Measurements from ENCODE around the gene TNNC1. TPM values are rescaled to one million over a fixed set of nuclear protein-coding genes. Genes with fewer than 3 reads are reported as not detected.

The TNNC1 gene
- total and polyA plus RNA-seq, 10 donors, result 0.74 to 5.8 (median 1.9) TPM

DNA sequence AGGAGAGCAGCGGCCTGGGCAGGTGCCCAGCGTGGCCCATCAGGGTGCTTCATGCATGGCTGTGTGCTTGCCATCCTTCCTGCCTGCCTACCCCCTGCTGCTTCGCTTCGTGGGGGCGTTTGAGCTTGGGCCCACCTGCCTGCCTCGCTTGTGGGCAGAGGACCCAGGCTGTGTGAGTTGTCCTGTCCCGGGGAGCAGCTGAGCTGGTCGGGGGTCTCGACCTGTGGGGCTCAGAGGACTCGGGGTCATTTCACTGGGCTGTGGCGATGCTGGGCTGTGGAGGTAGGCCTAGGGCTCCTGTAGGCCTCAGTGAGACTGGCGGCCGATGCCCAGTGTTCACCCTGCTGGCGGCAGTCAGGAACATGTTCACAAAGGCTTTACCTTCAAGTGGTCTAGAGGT, 29.2 kb upstream of the TNNC1 start:
- Histone ChIP-seq H3K27me3 (replicated peaks in 1 of 7) (no peaks in the 10 kb centered on the region), H3K4me1 (peaks cover 0 to 41% (median 12%) of the 10 kb centered on the region in 6 donors), H3K27ac (no peak overlapping the region), H3K36me3 (peaks cover 0 to 99% (median 81%) of the 10 kb centered on the region in 6 donors), H3K4me3 (no peak overlapping the region), H3K9me3 (no peaks in the 10 kb centered on the region)
- DNase-seq, result no peak
- WGBS, 5 donors, result 84 to 99% (median 90%) methylated on average over 7 to 14 of the region's 14 CpGs
- no peak for TF ChIP-seq POLR2A (IDR thresholded peaks at IDR 0.05)
- peak in 1 of 3 donors; percentile 46 for TF ChIP-seq POLR2AphosphoS5 (IDR thresholded peaks at IDR 0.05)
- no peak for TF ChIP-seq CTCF (IDR thresholded peaks at IDR 0.05 in 8 of 11, conservative IDR thresholded peaks at IDR 0.05 in 3 of 11)
- intact Hi-C loops (cut with DNase I; ENCODE audit: low total_unique reads), result no loop called here

DNA sequence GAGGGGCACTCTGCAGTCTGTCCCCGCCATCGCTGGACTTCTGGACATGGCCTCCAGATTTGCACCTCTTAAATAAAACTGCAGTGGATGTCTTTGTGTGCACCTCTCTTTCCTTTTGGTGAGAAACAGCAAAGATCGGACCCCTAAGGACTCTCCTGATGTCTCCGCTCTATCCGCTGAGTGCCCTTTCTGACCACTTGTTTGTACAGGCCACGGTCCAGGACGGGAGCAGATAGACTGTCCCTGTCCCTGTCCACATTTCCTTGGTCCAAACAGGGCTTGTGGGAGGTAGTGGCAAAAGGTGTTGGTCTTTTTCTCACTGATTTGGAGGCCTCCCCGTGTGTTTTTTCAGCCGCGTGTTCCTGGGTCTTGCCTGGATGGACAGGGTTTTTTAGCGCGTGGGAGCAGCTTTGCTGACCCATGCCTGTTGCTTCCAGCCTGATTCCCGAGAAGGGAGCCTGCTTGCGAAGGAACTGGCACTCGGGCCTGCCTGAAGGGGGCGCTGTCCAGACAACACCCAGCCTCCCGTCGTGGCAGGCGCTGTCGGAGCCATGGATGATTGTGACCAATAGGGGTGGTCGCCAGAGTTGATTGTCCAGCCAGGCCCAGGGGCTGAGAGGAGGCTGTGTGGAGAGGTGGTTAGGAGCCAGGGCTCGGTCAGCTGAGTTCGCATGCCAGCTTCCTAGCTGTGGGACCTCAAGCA, 28.1 kb upstream of the TNNC1 start:
- no peak overlapping the region for H3K27ac ChIP-seq
- WGBS, 5 donors, result 90 to 95% (median 93%) methylated on average over 23 of the region's 23 CpGs
- H3K27me3 ChIP-seq (replicated peaks in 1 of 7), result no peaks in the 10 kb centered on the region
- TF ChIP-seq POLR2AphosphoS5 (IDR thresholded peaks at IDR 0.05), result peak in 2 of 3 donors; percentile 8 to 25
- TF ChIP-seq POLR2A (IDR thresholded peaks at IDR 0.05), result no peak
- peak in 3 of 11 experiments; percentile 21 to 41 (median 32) for TF ChIP-seq CTCF (IDR thresholded peaks at IDR 0.05 in 8 of 11, conservative IDR thresholded peaks at IDR 0.05 in 3 of 11)
- intact Hi-C loops (cut with DNase I; ENCODE audit: low total_unique reads), result no loop called here
- DNase-seq, result no peak
- no peaks in the 10 kb centered on the region for H3K9me3 ChIP-seq
- peaks cover 0 to 99% (median 81%) of the 10 kb centered on the region in 6 donors for H3K36me3 ChIP-seq
- H3K4me1 ChIP-seq, result peaks cover 0 to 40% (median 12%) of the 10 kb centered on the region in 6 donors
- H3K4me3 ChIP-seq, result no peak overlapping the region

DNA sequence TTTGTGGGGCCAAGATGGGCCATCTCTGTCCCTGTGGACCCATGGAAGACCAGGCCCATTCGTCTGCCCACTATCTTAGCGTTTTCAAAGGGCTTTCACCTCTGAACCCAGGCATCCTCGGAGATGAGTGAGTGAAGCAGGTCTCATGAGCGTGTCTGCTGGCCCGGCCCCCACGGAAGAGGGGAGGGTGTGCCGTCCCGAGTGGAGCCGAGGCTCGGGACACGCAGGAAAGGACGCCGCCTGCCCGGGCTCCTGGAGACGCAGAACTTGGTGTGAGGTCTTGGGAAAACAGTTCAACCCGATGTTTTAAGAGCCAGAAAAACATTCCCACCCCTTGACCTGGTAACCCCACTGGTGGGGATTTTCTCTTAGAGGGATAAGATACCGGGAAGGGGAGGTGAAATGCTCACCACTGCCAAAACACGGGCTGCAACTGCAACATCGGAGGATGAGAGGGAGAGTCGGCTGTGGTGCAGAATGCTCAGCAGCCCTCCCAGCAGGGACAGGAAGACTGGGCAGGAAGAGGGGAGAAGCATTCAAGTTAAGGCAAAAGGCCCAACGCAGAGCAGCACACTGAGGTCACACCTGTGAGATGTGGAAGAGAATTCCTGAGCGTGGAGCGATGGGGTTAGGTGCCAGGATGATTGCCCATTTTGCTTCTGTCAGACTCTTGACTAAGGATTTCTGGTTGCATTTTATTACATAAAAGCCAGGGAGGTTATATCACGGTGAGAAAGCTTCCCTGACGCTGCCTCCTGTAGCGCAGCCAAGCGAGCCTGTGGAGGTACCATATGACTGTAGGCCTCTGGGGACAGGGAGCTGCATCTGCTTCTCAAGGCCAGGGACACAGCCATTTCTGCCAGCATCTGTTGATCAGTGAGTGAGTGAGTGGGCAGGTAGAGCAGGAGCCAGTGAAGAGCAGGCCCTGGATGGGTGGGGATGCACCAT, 27.2 kb upstream of the TNNC1 start:
- Histone ChIP-seq H3K36me3 (peaks cover 0 to 99% (median 81%) of the 10 kb centered on the region in 6 donors), H3K4me1 (peaks cover 0 to 44% (median 12%) of the 10 kb centered on the region in 6 donors), H3K9me3 (no peaks in the 10 kb centered on the region), H3K27ac (no peak overlapping the region), H3K27me3 (replicated peaks in 1 of 7) (no peaks in the 10 kb centered on the region), H3K4me3 (no peak overlapping the region)
- intact Hi-C loops (cut with DNase I; ENCODE audit: low total_unique reads), result no loop called here
- 84 to 96% (median 92%) methylated on average over 26 to 27 of the region's 27 CpGs for WGBS, 5 donors
- no peak for TF ChIP-seq POLR2A (IDR thresholded peaks at IDR 0.05)
- TF ChIP-seq POLR2AphosphoS5 (IDR thresholded peaks at IDR 0.05), result no peak
- TF ChIP-seq CTCF (IDR thresholded peaks at IDR 0.05 in 8 of 11, conservative IDR thresholded peaks at IDR 0.05 in 3 of 11), result no peak
- DNase-seq, result no peak

Data from spleen (tissue), 11 donors.